Neural cell (in vitro differentiated cells): ENCODE data around the gene SOBP. TPM values are rescaled to one million over a fixed set of nuclear protein-coding genes. Genes with fewer than 3 reads are reported as not detected.
A peak's percentile ranks its signal among the peaks of the same experiment; 100 is the strongest.

ENCODE experiments used
- H2AFZ ChIP-seq: fragments of 200-600, 300-800 bp; sonication (generic), shearing (Covaris generic); 2 replicates; pipeline ENCODE4 v1.6.0; 2014; ENCODE audit warnings: low read depth, mild to moderate bottlenecking, antibody characterized with exemption, low read length, moderate library complexity
- H3F3A ChIP-seq: fragments of 200-600 bp; shearing (Covaris generic); 2 replicates; pipeline ENCODE4 v1.6.1; 2016; ENCODE audit warnings: mild to moderate bottlenecking, moderate library complexity, mixed read lengths, antibody characterized with exemption, low read length; ENCODE audit not compliant: insufficient read depth, poor library complexity, severe bottlenecking
- H3K27ac ChIP-seq: fragments of 200-600, 300-800 bp; sonication (generic), shearing (Covaris generic); 2 replicates; pipeline ENCODE4 v1.5.1; 2014; ENCODE audit warnings: mild to moderate bottlenecking, low read length, moderate library complexity
- H3K27me3 ChIP-seq: fragments of 300-800, 200-600 bp; sonication (generic), shearing (Covaris generic); 2 replicates; pipeline ENCODE4 v1.6.0; 2014; ENCODE audit warnings: mild to moderate bottlenecking, low read depth, low read length, moderate library complexity; ENCODE audit not compliant: insufficient read depth
- H3K36me3 ChIP-seq: fragments of 300-800, 200-600 bp; sonication (generic), shearing (Covaris generic); 2 replicates; pipeline ENCODE4 v1.5.1; 2014; ENCODE audit warnings: mild to moderate bottlenecking, antibody characterized with exemption, low read length, moderate library complexity; ENCODE audit not compliant: insufficient read depth
- H3K4me2 ChIP-seq: fragments of 300-800, 200-600 bp; sonication (generic), shearing (Covaris generic); 2 replicates; pipeline ENCODE4 v1.6.0; 2014; ENCODE audit warnings: mild to moderate bottlenecking, low read length
- H3K4me3 ChIP-seq: fragments of 300-800, 200-600 bp; sonication (generic), shearing (Covaris generic); 2 replicates; pipeline ENCODE4 v1.5.1; 2014; ENCODE audit warnings: mild to moderate bottlenecking, low read length, moderate library complexity
- H3K79me2 ChIP-seq: fragments of 200-600 bp; shearing (Covaris generic); replicated peaks from 2 replicates; pipeline ENCODE4 v1.6.0; 2014; ENCODE audit warnings: mild to moderate bottlenecking, low read length, moderate library complexity; ENCODE audit not compliant: insufficient read depth
- H3K9ac ChIP-seq: fragments of 300-800, 200-600 bp; sonication (generic), shearing (Covaris generic); 2 replicates; pipeline ENCODE4 v1.6.1; 2016; ENCODE audit warnings: mild to moderate bottlenecking, low read length, mixed read lengths
- H3K9me2 ChIP-seq: fragments of 200-600 bp; shearing (Covaris generic); 2 replicates; pipeline ENCODE4 v1.6.1; 2016; ENCODE audit warnings: mild to moderate bottlenecking, low read length, mixed read lengths; ENCODE audit not compliant: insufficient read depth
- H3K9me3 ChIP-seq: fragments of 200-600, 300-800 bp; sonication (generic), shearing (Covaris generic); 2 replicates; pipeline ENCODE4 v1.6.1; 2016; ENCODE audit warnings: mild to moderate bottlenecking, mixed run types, low read length, moderate library complexity, mixed read lengths
- H4K20me1 ChIP-seq: fragments of 200-600 bp; shearing (Covaris generic); 2 replicates; pipeline ENCODE4 v1.6.1; 2016; ENCODE audit warnings: mild to moderate bottlenecking, mixed run types; ENCODE audit not compliant: insufficient read depth
- EP300 ChIP-seq: fragments of 450-650 bp; conservative IDR thresholded peaks from 2 replicates; pipeline ENCODE4 v1.6.1; 2014; ENCODE audit warnings: antibody characterized with exemption, mild to moderate bottlenecking, moderate library complexity; ENCODE audit not compliant: poor library complexity, severe bottlenecking
- EZH2 ChIP-seq: fragments of 200-600, 300-800 bp; shearing (Covaris generic), sonication (generic); IDR thresholded peaks from 2 replicates; pipeline ENCODE4 v1.6.1; 2014; ENCODE audit warnings: antibody characterized with exemption, low read length, borderline replicate concordance, mild to moderate bottlenecking; ENCODE audit not compliant: insufficient read depth, poor library complexity, severe bottlenecking
- MXI1 ChIP-seq: fragments of 450-650 bp; conservative IDR thresholded peaks from 2 replicates; pipeline ENCODE4 v1.6.1; 2014; ENCODE audit warnings: antibody characterized with exemption, mild to moderate bottlenecking; ENCODE audit not compliant: poor library complexity, severe bottlenecking
- POLR2AphosphoS5 ChIP-seq: IDR thresholded peaks from 2 replicates; pipeline ENCODE4 v1.6.1; 2012
- RAD21 ChIP-seq: fragments of 450-650 bp; conservative IDR thresholded peaks from 2 replicates; pipeline ENCODE4 v1.6.1; 2014; ENCODE audit warnings: antibody characterized with exemption, mild to moderate bottlenecking, moderate library complexity
- SMC3 ChIP-seq: fragments of 450-650 bp; conservative IDR thresholded peaks from 2 replicates; pipeline ENCODE4 v1.6.1; 2014; ENCODE audit warnings: antibody characterized with exemption, mild to moderate bottlenecking, moderate library complexity; ENCODE audit not compliant: poor library complexity
- TAF1 ChIP-seq: IDR thresholded peaks from 2 replicates; pipeline ENCODE4 v1.6.1; 2012; ENCODE audit warnings: low read depth
- polyA plus RNA-seq: library from polyadenylated mRNA; depleted of rRNA; stranded (reverse); fragments of >200 nt; gene quantifications from 2 replicates; pipeline ENCODE4 v1.2.3, GENCODE V29; 2014
- TF ChIP-seq, protein P1 (sequence below): fragments of 450-650 bp; IDR thresholded peaks from 2 replicates; pipeline ENCODE4 v1.5.1; 2014; ENCODE audit warnings: antibody characterized with exemption, mild to moderate bottlenecking, moderate library complexity; ENCODE audit not compliant: poor library complexity, severe bottlenecking
- TF ChIP-seq, protein P2 (sequence below): IDR thresholded peaks from 2 replicates; pipeline ENCODE4 v1.6.1; 2012; ENCODE audit warnings: borderline replicate concordance

The SOBP gene
- polyA plus RNA-seq, 1 donor from 2014 or later: 16.4 TPM

DNA sequence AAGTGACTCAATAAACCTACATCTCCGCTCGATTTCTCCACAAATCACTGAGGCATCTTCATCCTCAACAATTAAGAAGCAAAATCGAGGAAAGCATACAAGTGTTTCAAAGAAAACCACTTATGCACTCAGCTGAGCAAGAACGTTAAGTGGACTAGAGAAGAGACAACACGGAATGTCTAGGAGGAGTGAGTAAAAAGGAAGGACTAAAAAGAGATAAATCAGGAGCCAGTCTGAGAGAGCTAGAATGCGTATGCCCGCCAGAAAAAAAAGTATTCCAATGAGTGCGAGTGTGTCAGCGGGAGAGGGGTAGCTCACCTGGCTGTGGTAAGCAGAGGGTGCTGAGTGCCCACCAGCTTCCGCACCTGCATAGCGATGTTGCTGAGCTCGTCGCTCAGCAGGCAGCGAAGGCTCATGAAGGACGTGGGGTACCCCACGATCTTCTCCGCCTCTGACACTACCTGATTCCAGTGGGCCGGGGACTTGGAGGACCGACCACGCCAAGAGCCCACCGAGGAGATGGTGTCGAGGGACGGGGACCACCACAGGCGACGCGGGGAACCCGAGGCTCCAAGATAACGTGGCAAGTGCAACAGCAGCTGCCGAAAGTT, 31.1 kb upstream of the SOBP start:
- H3K27ac ChIP-seq: peak overlapping the region; percentile 44
- H3K27me3 ChIP-seq: no peaks in the 10 kb centered on the region
- peak overlapping the region; percentile 99 for H2AFZ ChIP-seq

DNA sequence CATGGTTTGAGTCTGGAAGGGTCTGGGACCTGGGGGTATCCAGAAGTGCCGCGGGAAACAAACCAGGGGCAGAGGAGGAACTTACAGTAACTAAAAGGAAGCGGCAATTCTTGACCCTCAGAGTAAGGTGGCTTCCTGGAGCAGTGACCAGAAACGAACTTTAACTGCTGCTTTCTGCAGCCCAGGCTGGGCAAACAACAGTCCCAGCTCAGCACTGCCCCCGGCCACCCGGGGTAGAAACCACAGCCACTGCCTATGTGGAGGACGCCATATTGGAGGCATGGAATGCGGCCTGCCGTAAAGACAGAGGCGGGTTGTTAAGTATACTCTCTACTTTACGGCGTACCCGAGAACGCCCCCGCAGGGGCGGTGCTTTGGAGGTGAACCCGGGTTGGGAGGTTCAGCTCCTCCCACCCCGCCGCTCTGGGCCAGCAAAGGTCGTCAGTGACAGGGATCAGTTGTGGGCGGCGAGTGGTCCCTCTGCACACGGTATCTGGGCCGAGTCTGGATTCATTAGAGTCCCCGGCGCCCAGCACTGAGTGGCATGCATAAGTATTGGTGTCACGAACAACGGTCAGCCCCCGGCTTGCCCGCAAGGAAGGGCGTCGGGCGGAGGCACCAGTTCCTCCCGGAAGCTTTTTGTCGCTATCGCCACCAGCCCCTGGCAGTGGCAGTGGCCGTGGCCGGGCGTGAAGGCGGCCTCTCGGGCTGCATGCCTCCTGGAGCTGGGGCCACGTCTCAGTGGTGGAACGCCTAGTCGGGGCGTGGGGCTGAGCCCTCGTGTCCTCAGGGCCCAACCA, 30.4 kb upstream of the SOBP start, which contains the start of gene PDSS2:
TSS of gene PDSS2 (minus strand) at position 282 of the 800 bp plus-strand sequence. CDS start at position 3, 279 bp downstream.
- Histone ChIP-seq H3K9me3 (no peaks in the 10 kb centered on the region), H3K27ac (peak within 1 kb of the TSS; percentile 69), H3K4me3 (peak within 1 kb of the TSS; percentile 91), H3K36me3 (no peaks in the 10 kb centered on the region), H3K9me2 (no peaks in the 10 kb centered on the region), H3F3A (no peaks in the 10 kb centered on the region), H4K20me1 (no peaks in the 10 kb centered on the region), H3K9ac (peak within 1 kb of the TSS; percentile 75), H3K27me3 (no peaks in the 10 kb centered on the region), H2AFZ (peak within 1 kb of the TSS; percentile 99), H3K4me2 (peak within 1 kb of the TSS; percentile 97), H3K79me2 (no peaks in the 10 kb centered on the region)
- TF ChIP-seq, protein P1, sequence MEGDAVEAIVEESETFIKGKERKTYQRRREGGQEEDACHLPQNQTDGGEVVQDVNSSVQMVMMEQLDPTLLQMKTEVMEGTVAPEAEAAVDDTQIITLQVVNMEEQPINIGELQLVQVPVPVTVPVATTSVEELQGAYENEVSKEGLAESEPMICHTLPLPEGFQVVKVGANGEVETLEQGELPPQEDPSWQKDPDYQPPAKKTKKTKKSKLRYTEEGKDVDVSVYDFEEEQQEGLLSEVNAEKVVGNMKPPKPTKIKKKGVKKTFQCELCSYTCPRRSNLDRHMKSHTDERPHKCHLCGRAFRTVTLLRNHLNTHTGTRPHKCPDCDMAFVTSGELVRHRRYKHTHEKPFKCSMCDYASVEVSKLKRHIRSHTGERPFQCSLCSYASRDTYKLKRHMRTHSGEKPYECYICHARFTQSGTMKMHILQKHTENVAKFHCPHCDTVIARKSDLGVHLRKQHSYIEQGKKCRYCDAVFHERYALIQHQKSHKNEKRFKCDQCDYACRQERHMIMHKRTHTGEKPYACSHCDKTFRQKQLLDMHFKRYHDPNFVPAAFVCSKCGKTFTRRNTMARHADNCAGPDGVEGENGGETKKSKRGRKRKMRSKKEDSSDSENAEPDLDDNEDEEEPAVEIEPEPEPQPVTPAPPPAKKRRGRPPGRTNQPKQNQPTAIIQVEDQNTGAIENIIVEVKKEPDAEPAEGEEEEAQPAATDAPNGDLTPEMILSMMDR: peak; percentile 97
- TF ChIP-seq EP300 (peak; percentile 44), POLR2AphosphoS5 (peak; percentile 80), SMC3 (peak; percentile 51), TAF1 (peak; percentile 67), MXI1 (peak; percentile 83), EZH2 (no peak), RAD21 (peak; percentile 60)

More for the DNA sequence above, 31.1 kb upstream of the SOBP start:
- H3K9ac ChIP-seq: peak overlapping the region; percentile 75
- H3K9me3 ChIP-seq: no peaks in the 10 kb centered on the region
- H4K20me1 ChIP-seq: no peaks in the 10 kb centered on the region
- no peaks in the 10 kb centered on the region for H3F3A ChIP-seq
- no peak for TF ChIP-seq SMC3
- TF ChIP-seq EZH2: no peak
- no peak for TF ChIP-seq EP300
- TF ChIP-seq, protein P1: no peak
- TF ChIP-seq RAD21: no peak
- no peak for TF ChIP-seq POLR2AphosphoS5
- TF ChIP-seq TAF1: no peak
- TF ChIP-seq, protein P2, sequence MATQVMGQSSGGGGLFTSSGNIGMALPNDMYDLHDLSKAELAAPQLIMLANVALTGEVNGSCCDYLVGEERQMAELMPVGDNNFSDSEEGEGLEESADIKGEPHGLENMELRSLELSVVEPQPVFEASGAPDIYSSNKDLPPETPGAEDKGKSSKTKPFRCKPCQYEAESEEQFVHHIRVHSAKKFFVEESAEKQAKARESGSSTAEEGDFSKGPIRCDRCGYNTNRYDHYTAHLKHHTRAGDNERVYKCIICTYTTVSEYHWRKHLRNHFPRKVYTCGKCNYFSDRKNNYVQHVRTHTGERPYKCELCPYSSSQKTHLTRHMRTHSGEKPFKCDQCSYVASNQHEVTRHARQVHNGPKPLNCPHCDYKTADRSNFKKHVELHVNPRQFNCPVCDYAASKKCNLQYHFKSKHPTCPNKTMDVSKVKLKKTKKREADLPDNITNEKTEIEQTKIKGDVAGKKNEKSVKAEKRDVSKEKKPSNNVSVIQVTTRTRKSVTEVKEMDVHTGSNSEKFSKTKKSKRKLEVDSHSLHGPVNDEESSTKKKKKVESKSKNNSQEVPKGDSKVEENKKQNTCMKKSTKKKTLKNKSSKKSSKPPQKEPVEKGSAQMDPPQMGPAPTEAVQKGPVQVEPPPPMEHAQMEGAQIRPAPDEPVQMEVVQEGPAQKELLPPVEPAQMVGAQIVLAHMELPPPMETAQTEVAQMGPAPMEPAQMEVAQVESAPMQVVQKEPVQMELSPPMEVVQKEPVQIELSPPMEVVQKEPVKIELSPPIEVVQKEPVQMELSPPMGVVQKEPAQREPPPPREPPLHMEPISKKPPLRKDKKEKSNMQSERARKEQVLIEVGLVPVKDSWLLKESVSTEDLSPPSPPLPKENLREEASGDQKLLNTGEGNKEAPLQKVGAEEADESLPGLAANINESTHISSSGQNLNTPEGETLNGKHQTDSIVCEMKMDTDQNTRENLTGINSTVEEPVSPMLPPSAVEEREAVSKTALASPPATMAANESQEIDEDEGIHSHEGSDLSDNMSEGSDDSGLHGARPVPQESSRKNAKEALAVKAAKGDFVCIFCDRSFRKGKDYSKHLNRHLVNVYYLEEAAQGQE: no peak
- TF ChIP-seq MXI1: no peak
- peak overlapping the region; percentile 91 for H3K4me3 ChIP-seq
- no peaks in the 10 kb centered on the region for H3K36me3 ChIP-seq
- H3K9me2 ChIP-seq: no peaks in the 10 kb centered on the region
- no peaks in the 10 kb centered on the region for H3K79me2 ChIP-seq
- peak overlapping the region; percentile 97 for H3K4me2 ChIP-seq
